HG03571 (cell line): ENCODE data around the gene ZNF816.
"Not testable (repeated sequence)": the region's sequence is repeated elsewhere in the genome, so short reads cannot be mapped to it uniquely, and the experiment has no call there.

Source experiments
- ATAC-seq: cut with Tn5 transposase; IDR thresholded peaks from one replicate; pipeline ENCODE4 v1.9.1; 2021; ENCODE audit not compliant: unreplicated experiment

ZNF816 gene

GRCh38 chr19:52962394-52963246 lies at the start of gene ZNF816:
TSS of gene ZNF816 (minus strand) at chr19:52962881. CDS start at chr19:52956089, 6,792 bp downstream.
- peak; percentile 95 for ATAC-seq

- no peak for ATAC-seq
These were observed 49.3 kb upstream of the ZNF816 start for GRCh38 chr19:53012006-53012405.

GRCh38 chr19:53010494-53010893 lies 47.8 kb upstream of the ZNF816 start:
- no peak for ATAC-seq

- no peak for ATAC-seq
These were observed 45.5 kb upstream of the ZNF816 start for GRCh38 chr19:53008061-53008778.

- ATAC-seq: no peak
These were observed 44.9 kb upstream of the ZNF816 start for GRCh38 chr19:53007606-53008005.

GRCh38 chr19:53007200-53007599 lies 44.5 kb upstream of the ZNF816 start:
- ATAC-seq: no peak

- ATAC-seq: no peak
These were observed 41.6 kb upstream of the ZNF816 start for GRCh38 chr19:53004242-53004641.

GRCh38 chr19:53002479-53002878 lies 39.8 kb upstream of the ZNF816 start:
- no peak for ATAC-seq

GRCh38 chr19:52997975-52998374 lies 35.3 kb upstream of the ZNF816 start:
- ATAC-seq: no peak

- ATAC-seq: no peak
These were observed 33.0 kb upstream of the ZNF816 start for GRCh38 chr19:52995711-52996110.

- ATAC-seq: no peak
These were observed 30.9 kb upstream of the ZNF816 start for GRCh38 chr19:52993342-52994178.

- no peak for ATAC-seq
These were observed 29.7 kb upstream of the ZNF816 start for GRCh38 chr19:52992109-52993004.

- ATAC-seq: no peak
These were observed 28.8 kb upstream of the ZNF816 start for GRCh38 chr19:52991484-52991883.

GRCh38 chr19:52990759-52991418 lies 28.2 kb upstream of the ZNF816 start:
- no peak for ATAC-seq

- ATAC-seq: no peak
These were observed 25.8 kb upstream of the ZNF816 start for GRCh38 chr19:52988506-52988905.

- ATAC-seq: no peak
These were observed 24.5 kb upstream of the ZNF816 start for GRCh38 chr19:52987221-52987620.

- ATAC-seq: not testable (repeated sequence)
These were observed 20.5 kb upstream of the ZNF816 start for GRCh38 chr19:52983167-52983566.

- ATAC-seq: no peak
These were observed 18.6 kb upstream of the ZNF816 start for GRCh38 chr19:52981329-52981728.

- ATAC-seq: no peak
These were observed 5.1 kb upstream of the ZNF816 start for GRCh38 chr19:52967772-52968171.

GRCh38 chr19:52963247-52963618 lies 552 bp upstream of the ZNF816 start:
- ATAC-seq: peak; percentile 19
